ENCODE data around the gene SLC8A1. TPM values are rescaled to one million over a fixed set of nuclear protein-coding genes. Genes with fewer than 3 reads are reported as not detected.

SLC8A1 gene
- total RNA-seq, 4 donors from 2014 or later = 8.1 to 22.9 (median 9.3) TPM

DNA sequence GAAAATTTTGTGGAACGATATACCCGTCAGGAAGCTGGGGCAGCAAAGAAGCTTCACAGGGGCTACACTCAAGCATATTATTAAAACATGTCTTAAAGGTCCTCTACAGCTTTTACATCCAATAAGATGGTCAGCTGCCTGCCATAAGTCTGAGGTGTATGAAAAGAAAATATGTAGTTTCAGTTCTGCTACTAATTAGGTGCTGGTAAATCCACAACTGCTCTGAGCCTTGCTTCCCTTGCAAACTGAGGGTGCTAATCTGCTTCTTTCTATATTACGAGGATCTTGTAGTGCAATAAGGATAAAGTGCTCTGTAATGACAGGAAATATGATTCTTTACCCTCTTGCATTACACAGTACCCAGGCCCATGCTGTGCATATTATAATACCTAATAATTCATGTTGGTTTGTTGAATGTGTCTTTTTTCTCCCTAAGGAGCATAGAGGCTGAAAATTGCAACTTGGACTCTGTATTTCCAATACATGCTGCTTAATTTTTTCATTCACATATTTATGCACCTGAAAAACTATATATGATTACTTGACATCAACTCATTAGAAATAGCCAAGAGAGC is 14.5 kb upstream of the SLC8A1 start:
- WGBS, 2 donors = 83 to 87% methylated on average over 3 of the region's 3 CpGs
- no peaks in the 10 kb centered on the region for H3K27me3 ChIP-seq

GRCh38 chr2:40463112-40463511 is 11.2 kb upstream of the SLC8A1 start:
- no peaks in the 10 kb centered on the region for H3K9me3 ChIP-seq
- no peak for DNase-seq (ENCODE audit: low spot score in 2 of 2)
- WGBS, 2 donors = 72 to 75% methylated on average over 8 of the region's 8 CpGs

More for the DNA sequence above, 14.5 kb upstream of the SLC8A1 start:
- DNase-seq (ENCODE audit: low spot score in 2 of 2) = no peak
- Histone ChIP-seq H3K27ac (no peak overlapping the region), H3K36me3 (no peaks in the 10 kb centered on the region), H3K4me1 (no peaks in the 10 kb centered on the region), H3K4me3 (no peak overlapping the region), H3K9me3 (no peaks in the 10 kb centered on the region)
- no peak for TF ChIP-seq EP300 (IDR thresholded peaks at IDR 0.05)
- no peak for TF ChIP-seq CTCF (IDR thresholded peaks at IDR 0.05)

GRCh38 chr2:40458271-40458794 is 6.4 kb upstream of the SLC8A1 start:
- no peak for DNase-seq (ENCODE audit: low spot score in 2 of 2)
- no peaks in the 10 kb centered on the region for H3K36me3 ChIP-seq
- no peaks in the 10 kb centered on the region for H3K9me3 ChIP-seq
- no peak overlapping the region for H3K27ac ChIP-seq
- no peaks in the 10 kb centered on the region for H3K27me3 ChIP-seq
- no peak overlapping the region for H3K4me3 ChIP-seq
- H3K4me1 ChIP-seq = peaks cover 0 to 4% (median 0%) of the 10 kb centered on the region in 4 donors
- 69 to 71% methylated on average over 6 of the region's 6 CpGs for WGBS, 2 donors
- TF ChIP-seq POLR2A (IDR thresholded peaks at IDR 0.05) (no peak), CTCF (IDR thresholded peaks at IDR 0.05) (no peak), EP300 (IDR thresholded peaks at IDR 0.05) (no peak)

More at GRCh38 chr2:40463112-40463511, 11.2 kb upstream of the SLC8A1 start:
- Histone ChIP-seq H3K36me3 (no peaks in the 10 kb centered on the region), H3K4me3 (no peak overlapping the region), H3K27ac (no peak overlapping the region), H3K4me1 (peaks cover 0 to 3% (median 0%) of the 10 kb centered on the region in 4 donors), H3K27me3 (no peaks in the 10 kb centered on the region)
- TF ChIP-seq CTCF (IDR thresholded peaks at IDR 0.05) = no peak
- TF ChIP-seq EP300 (IDR thresholded peaks at IDR 0.05) = no peak
- no peak for TF ChIP-seq POLR2A (IDR thresholded peaks at IDR 0.05)

- no peak for DNase-seq (ENCODE audit: low spot score in 2 of 2)
- Histone ChIP-seq H3K27ac (no peak overlapping the region), H3K27me3 (no peaks in the 10 kb centered on the region), H3K4me1 (peaks cover 0 to 4% (median 0%) of the 10 kb centered on the region in 4 donors), H3K4me3 (no peak overlapping the region), H3K9me3 (no peaks in the 10 kb centered on the region), H3K36me3 (no peaks in the 10 kb centered on the region)
- TF ChIP-seq POLR2A (IDR thresholded peaks at IDR 0.05) (no peak), CTCF (IDR thresholded peaks at IDR 0.05) (no peak), EP300 (IDR thresholded peaks at IDR 0.05) (no peak)
- WGBS, 2 donors = 40 to 49% methylated on average over 5 of the region's 5 CpGs
Measured at GRCh38 chr2:40457837-40458236, 5.9 kb upstream of the SLC8A1 start.

DNA sequence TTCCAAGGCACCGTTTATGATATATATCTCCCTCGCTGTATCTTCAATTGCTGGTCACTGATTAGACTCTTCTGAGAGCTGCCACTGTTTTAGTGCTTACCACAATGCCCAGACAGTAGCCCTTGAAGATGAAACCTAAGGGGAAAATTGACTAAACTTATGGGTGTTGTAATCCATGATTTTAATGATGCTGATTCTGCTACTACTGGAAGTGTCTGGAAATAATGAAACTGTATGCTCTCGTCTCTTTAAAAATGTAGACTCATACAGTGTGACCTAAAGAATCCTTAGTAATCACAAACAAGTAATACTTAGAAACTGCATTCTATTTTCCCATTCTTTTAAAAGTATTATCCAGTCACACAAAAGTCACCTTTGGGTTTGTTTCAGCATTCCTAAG is 5.5 kb upstream of the SLC8A1 start:
- Histone ChIP-seq H3K4me3 (no peak overlapping the region), H3K4me1 (peaks cover 0 to 8% (median under 1%) of the 10 kb centered on the region in 4 donors), H3K27me3 (peaks cover 0 to 4% of the 10 kb centered on the region in 2 donors), H3K9me3 (no peaks in the 10 kb centered on the region), H3K36me3 (no peaks in the 10 kb centered on the region), H3K27ac (no peak overlapping the region)
- TF ChIP-seq CTCF (IDR thresholded peaks at IDR 0.05) = no peak
- no peak for TF ChIP-seq EP300 (IDR thresholded peaks at IDR 0.05)
- TF ChIP-seq POLR2A (IDR thresholded peaks at IDR 0.05) = no peak
- DNase-seq (ENCODE audit: low spot score in 2 of 2) = no peak
- 48 to 55% methylated on average over 3 of the region's 3 CpGs for WGBS, 2 donors

Data from tibial nerve (tissue), 4 donors.